Esophagus squamous epithelium (tissue), 4 donors: ENCODE measurements around the gene FAM78A.

Experiments
- CTCF ChIP-seq, 6 experiments: fragments of 450-650 bp in 4 of 6; fragments of 200-600 bp in 2 of 6; sonication (generic) in 2 of 6; IDR thresholded peaks; one replicate each; pipeline ENCODE4 v1.5.1; 2016 to 2019; ENCODE audit warnings: antibody characterized with exemption in 6 of 6, mild to moderate bottlenecking in 4 of 6, moderate library complexity in 4 of 6
- POLR2A ChIP-seq, 4 donors: fragments of 450-650 bp; IDR thresholded peaks; one replicate each; pipeline ENCODE4 v1.6.1; 2017; ENCODE audit warnings: antibody characterized with exemption in 4 of 4, mild to moderate bottlenecking in 4 of 4, moderate library complexity in 3 of 4

GRCh38 chr9:131239161-131239975 lies 36.9 kb downstream of the FAM78A start:
- TF ChIP-seq CTCF (IDR thresholded peaks at IDR 0.05), result no peak
- TF ChIP-seq POLR2A (IDR thresholded peaks at IDR 0.05), result no peak
